Brain microvascular endothelial cell (primary cell): Measurements from ENCODE around the gene CHCHD3.

Experiments used
- DNase-seq: peaks from one replicate; pipeline ENCODE4 v3.0.0-alpha.2; 2020
- H3K27ac ChIP-seq: fragments of 250-450 bp; sonication (Bioruptor Pico); 2 replicates; pipeline ENCODE4 v1.5.1; 2020; ENCODE audit warnings: mild to moderate bottlenecking, moderate library complexity
- H3K27me3 ChIP-seq: fragments of 250-450 bp; sonication (Bioruptor Pico); replicated peaks from 2 replicates; pipeline ENCODE4 v1.5.1; 2020; ENCODE audit warnings: mild to moderate bottlenecking
- H3K36me3 ChIP-seq: fragments of 250-450 bp; sonication (Bioruptor Pico); replicated peaks from 2 replicates; pipeline ENCODE4 v1.5.1; 2020; ENCODE audit warnings: mild to moderate bottlenecking
- H3K4me3 ChIP-seq: 2 replicates; pipeline ENCODE4 v1.5.1; 2011; ENCODE audit warnings: low read depth, mild to moderate bottlenecking, control low read depth, low read length, moderate library complexity
- in situ Hi-C: cut with HindIII; loops from 2 replicates; pipeline ENCODE4 v1.10.0; 2017; ENCODE audit warnings: low sequenced_read_pairs, low pct_ligation_motif_present
- TF ChIP-seq, protein P1 (sequence below): IDR thresholded peaks from 2 replicates; pipeline ENCODE4 v1.5.1; 2011; ENCODE audit warnings: low read depth, mild to moderate bottlenecking, moderate library complexity, low read length, control low read depth, inconsistent platforms; ENCODE audit errors: missing control alignments

CHCHD3 gene

DNA sequence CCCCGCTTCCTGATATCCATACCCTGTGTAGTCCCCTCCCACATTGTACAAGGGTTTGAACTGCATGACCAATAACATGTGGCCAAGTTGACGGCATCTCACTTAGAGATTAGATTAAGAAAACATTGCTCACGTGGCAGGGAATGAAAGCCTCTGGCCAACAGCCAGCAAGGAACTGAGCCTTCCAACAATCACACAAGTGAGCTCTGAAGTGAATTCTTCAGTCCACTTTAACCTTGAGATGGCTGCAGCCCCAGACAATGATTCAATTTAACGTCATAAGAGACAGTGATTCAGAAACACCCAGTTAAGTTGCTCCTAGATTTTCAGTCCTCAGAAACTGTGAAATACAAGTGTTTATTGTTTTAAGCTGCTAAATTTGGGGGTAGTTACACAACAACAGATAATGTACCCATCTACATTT is 339.7 kb downstream of the CHCHD3 start:
- H3K4me3 ChIP-seq, result no peak overlapping the region
- TF ChIP-seq, protein P1, sequence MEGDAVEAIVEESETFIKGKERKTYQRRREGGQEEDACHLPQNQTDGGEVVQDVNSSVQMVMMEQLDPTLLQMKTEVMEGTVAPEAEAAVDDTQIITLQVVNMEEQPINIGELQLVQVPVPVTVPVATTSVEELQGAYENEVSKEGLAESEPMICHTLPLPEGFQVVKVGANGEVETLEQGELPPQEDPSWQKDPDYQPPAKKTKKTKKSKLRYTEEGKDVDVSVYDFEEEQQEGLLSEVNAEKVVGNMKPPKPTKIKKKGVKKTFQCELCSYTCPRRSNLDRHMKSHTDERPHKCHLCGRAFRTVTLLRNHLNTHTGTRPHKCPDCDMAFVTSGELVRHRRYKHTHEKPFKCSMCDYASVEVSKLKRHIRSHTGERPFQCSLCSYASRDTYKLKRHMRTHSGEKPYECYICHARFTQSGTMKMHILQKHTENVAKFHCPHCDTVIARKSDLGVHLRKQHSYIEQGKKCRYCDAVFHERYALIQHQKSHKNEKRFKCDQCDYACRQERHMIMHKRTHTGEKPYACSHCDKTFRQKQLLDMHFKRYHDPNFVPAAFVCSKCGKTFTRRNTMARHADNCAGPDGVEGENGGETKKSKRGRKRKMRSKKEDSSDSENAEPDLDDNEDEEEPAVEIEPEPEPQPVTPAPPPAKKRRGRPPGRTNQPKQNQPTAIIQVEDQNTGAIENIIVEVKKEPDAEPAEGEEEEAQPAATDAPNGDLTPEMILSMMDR, result no peak
- no peaks in the 10 kb centered on the region for H3K36me3 ChIP-seq
- H3K27ac ChIP-seq, result peak overlapping the region; percentile 42
- H3K27me3 ChIP-seq, result no peaks in the 10 kb centered on the region
- in situ Hi-C loops, result no loop called here
- DNase-seq, result peak; percentile 99

DNA sequence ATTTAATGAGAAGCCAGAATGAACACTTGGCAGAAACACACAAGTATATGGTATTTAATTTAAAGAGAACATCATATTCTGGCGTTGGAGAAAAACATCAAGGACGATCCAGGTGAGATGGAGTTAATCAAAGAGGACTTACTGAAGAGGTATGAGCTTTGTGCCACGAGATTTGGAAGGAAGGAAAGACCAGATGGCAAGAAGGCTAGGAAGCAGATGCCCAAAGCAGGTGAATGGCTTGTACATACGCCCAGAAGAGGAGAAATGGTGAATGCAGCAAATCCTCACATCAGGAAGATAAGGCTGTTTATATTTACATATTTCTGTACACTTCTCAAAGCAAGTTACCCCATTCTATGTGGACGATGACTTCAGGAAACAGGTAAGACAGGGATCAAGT is 341.7 kb downstream of the CHCHD3 start:
- TF ChIP-seq, protein P1, result no peak
- Histone ChIP-seq H3K36me3 (no peaks in the 10 kb centered on the region), H3K27me3 (no peaks in the 10 kb centered on the region), H3K27ac (no peak overlapping the region), H3K4me3 (no peak overlapping the region)
- DNase-seq, result no peak
- in situ Hi-C loops, result no loop called here

DNA sequence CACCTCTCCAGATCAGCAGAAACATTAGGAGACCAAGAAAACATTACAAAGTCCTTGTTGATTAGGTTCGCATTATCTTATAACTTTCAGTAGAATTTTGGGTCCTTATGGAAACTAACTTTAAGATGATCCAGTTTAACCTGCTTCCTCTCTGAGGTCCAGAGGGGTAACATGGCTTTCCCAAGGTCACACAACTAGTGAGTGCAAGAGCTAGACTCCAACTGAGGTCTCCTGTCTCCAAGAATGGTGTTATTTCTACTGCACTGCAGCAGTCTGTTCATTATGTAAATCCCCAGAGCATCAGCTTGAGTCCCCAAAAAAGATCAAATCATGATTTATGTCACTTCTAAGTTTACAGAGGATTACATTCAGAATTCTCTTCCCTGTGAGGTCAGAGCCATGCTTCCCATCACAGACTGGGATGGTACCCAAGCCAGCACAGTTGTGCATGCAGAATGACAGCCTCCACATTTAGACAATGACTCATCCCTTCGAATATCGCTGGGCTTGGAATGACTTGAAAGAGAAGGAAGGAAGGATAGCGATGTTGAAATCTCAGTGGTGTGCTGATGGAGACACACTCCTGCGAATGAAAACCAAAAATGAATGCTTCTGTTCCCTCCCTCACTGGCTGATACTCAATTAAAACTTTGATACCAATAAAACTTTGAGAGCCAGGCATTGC is 342.5 kb downstream of the CHCHD3 start:
- Histone ChIP-seq H3K27ac (no peak overlapping the region), H3K36me3 (no peaks in the 10 kb centered on the region), H3K27me3 (no peaks in the 10 kb centered on the region), H3K4me3 (no peak overlapping the region)
- DNase-seq, result peak; percentile 81
- TF ChIP-seq, protein P1, result no peak
- in situ Hi-C loops, result no loop called here

DNA sequence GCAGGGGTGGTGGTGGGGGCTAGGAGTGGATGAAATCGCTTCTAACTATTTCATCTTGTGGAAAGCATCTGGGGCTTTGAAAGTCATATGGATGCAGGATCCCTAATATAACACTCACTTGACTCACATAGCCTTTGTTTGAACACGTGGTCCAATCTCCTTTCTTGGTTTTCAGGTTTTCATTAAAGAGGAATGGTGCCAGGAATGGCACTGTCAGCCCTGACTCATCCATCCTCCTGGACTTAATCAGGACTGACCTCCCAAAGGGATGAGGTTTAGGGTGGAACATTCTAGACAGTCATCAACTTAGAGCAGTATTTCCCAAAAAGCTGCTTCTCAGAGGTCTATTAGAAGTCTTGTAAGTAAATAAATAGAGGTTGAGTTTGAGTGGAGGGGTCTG is 343.6 kb downstream of the CHCHD3 start:
- Histone ChIP-seq H3K36me3 (no peaks in the 10 kb centered on the region), H3K27ac (no peak overlapping the region), H3K27me3 (no peaks in the 10 kb centered on the region), H3K4me3 (no peak overlapping the region)
- TF ChIP-seq, protein P1, result no peak
- in situ Hi-C loops, result no loop called here
- peak; percentile 80 for DNase-seq

DNA sequence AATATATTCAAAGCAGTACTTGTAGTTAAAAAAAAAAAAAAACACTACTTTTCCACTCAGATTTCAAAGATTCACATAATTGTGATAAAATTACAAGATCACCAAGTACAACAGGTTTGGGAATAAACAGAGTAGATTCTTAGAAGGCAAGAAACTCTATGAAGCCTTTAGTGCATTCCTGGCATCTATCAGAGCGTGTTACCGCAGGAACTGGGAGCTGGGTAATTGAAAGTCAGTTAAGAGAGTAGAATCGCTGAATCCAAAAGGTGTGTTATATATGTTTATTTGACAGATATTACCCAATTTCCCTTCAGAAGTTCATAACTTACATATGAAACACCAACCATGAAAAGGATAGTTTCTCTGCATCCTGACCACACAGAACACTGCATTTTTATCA is 346.4 kb downstream of the CHCHD3 start:
- H3K27ac ChIP-seq, result no peak overlapping the region
- TF ChIP-seq, protein P1, result no peak
- no peaks in the 10 kb centered on the region for H3K27me3 ChIP-seq
- in situ Hi-C loops, result no loop called here
- no peaks in the 10 kb centered on the region for H3K36me3 ChIP-seq
- DNase-seq, result no peak
- no peak overlapping the region for H3K4me3 ChIP-seq
